ENCODE results near the gene KCND3.

GRCh38 chr1:111988743-111989453 lies 570 bp downstream of the KCND3 start:
- no peak for TF ChIP-seq POLR2A (IDR thresholded peaks at IDR 0.05)
- TF ChIP-seq EP300 (IDR thresholded peaks at IDR 0.05), result no peak
- no peak for TF ChIP-seq CTCF (IDR thresholded peaks at IDR 0.05)
- TF ChIP-seq POLR2AphosphoS5 (IDR thresholded peaks at IDR 0.05), result no peak

All from upper lobe of left lung (tissue), 4 donors.